Fibroblast of mammary gland (primary cell): ENCODE data around the gene TTYH2.
A peak's percentile ranks its signal among the peaks of the same experiment; 100 is the strongest.

Source experiments
- DNase-seq: peaks from one replicate; pipeline ENCODE4 v3.0.0-alpha.2; 2010; ENCODE audit warnings: low read depth
- H3K4me3 ChIP-seq: 2 replicates; pipeline ENCODE4 v1.5.1; 2011; ENCODE audit warnings: low read depth, mild to moderate bottlenecking, low read length, moderate library complexity; ENCODE audit not compliant: control insufficient read depth
- TF ChIP-seq, protein P1 (sequence below): conservative IDR thresholded peaks from 2 replicates; pipeline ENCODE4 v1.5.1; 2011; ENCODE audit warnings: low read depth, low read length, inconsistent platforms; ENCODE audit not compliant: control insufficient read depth, insufficient read depth

Gene TTYH2

DNA sequence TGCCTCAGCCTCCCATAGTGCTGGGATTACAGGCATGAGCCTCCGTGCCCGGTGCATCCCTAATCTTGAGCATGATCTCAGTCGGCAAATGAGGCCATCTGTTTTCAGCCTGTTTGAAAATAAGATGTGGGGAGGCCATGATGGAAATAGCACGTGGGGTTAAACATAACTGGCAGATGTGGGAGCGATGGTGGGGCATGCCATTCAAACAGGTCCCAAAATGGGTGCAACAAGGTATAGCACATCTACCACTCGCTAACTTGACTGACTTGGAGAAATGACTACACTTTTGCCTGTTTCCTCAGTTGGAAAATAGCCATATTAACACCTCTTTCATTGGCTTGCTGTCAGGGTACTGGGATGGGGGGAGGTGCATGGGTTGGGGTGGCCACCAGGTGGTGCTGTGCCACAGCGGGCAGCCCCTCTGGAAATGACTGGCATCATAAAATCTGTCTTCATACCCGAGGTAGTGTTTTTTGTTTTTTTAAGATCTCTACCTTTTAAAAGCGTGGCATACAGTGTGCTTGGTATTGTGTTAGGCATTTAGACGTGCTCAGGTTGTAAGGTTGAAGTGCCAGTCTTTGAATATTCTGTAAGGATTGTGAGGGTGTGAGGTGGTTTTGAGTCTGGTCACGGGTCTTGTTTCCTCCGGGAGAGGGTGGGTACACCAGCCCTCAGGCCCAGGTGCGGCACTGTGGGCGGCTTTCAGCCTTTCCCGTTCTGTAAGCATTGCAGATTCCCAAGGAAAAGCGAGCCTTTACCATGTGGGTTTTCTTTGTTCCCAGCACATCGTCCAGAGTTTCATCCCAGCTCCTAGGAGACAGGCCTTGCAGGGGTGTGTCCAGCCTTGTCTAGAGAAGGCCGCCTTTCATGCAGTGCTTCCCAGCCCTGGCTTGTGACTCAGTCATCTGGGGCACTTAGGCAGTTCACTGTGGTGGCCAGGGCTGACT lies 2.9 kb upstream of the TTYH2 start:
- DNase-seq: peak; percentile 73
- TF ChIP-seq, protein P1, sequence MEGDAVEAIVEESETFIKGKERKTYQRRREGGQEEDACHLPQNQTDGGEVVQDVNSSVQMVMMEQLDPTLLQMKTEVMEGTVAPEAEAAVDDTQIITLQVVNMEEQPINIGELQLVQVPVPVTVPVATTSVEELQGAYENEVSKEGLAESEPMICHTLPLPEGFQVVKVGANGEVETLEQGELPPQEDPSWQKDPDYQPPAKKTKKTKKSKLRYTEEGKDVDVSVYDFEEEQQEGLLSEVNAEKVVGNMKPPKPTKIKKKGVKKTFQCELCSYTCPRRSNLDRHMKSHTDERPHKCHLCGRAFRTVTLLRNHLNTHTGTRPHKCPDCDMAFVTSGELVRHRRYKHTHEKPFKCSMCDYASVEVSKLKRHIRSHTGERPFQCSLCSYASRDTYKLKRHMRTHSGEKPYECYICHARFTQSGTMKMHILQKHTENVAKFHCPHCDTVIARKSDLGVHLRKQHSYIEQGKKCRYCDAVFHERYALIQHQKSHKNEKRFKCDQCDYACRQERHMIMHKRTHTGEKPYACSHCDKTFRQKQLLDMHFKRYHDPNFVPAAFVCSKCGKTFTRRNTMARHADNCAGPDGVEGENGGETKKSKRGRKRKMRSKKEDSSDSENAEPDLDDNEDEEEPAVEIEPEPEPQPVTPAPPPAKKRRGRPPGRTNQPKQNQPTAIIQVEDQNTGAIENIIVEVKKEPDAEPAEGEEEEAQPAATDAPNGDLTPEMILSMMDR: peak; percentile 98
- no peak overlapping the region for H3K4me3 ChIP-seq

DNA sequence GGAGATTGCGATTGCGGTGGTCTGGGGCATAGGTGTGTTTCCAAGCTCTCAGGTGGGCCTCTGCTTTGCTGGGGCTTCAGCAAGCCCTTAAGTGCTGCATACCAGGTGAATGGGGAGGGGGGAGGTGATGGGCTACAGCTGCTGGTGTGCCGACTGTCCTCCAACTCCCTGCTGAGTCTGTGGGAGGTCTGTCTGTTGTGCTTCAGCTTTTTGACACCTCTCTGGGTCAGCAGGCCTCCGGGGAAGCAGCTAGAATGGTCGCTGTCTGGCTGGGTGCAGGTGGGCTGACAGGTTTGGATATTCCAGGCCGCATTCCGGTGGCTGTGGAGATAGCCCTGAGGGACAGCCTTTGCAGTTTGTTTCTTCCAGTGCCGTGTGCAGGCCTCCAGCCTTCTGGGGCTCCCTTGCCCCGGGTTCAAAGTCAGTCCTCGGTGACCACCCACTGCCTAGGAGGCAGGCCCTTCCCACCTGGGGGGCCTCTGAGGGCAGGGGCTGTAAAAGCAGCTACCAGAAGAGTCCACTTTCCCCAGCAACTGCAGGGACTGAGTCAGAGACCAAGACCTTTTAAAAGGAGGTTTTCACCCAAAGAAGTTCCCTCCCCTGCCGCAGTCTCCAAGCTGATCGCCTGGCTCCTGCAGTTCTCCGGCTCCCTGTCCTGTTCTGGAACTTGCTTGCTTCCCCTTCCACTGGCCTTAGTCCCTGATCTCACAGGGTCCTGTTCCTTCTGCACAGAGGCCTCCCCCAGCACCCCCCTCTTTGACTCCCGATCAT lies 2.0 kb upstream of the TTYH2 start:
- DNase-seq: peak; percentile 52
- TF ChIP-seq, protein P1: no peak
- peak overlapping the region; percentile 62 for H3K4me3 ChIP-seq

DNA sequence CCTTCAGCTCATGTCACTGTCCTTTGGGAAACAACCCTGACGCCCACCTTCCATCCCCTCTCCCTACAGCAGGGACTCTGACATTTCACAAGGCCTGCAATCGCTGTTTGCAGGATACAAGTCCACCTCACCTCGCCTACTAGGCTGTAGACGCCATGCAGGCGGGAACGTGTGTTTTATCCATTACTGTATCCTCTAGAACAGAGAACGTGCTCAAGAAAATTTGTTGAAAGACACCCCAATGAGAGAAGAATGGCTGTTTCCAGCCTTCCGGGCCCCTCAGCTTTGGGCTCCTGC lies 1.5 kb upstream of the TTYH2 start:
- H3K4me3 ChIP-seq: peak overlapping the region; percentile 62
- peak; percentile 23 for DNase-seq
- TF ChIP-seq, protein P1: no peak

DNA sequence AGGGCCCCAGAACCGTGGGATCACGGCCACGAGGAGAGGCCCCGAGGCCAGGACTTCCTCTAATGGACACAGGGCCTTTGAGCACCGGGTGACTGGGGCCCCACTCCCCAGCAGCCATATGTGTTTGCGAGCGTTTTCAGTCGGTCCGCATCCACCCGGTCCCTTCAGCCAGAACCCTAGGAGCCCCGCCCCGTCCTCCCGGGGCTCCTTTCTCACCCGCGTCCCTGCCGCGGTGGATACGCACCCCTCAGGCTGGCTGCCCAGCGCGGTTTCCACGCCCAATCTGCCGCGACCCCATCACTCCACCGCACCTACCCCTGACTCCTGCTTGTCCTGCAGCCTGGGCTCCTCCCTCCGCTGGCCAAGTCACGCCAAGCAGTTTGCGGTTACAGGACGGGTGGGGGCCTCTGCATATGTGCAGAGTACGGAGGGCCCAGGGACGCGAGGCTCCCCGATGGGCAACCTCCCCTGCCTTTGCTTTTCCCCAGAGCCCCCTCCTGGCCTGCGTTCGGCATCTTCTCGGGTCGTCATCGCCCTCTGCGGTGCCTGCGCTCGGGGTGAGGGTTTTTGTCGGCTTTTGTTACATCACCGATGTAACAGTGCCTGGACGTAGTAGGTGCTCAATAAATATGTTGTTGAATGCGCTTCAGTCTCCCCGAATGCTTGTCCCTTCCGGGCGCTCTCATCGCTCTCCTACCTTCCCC lies 1.0 kb upstream of the TTYH2 start:
- peak; percentile 38 for DNase-seq
- TF ChIP-seq, protein P1: no peak
- peak overlapping the region; percentile 62 for H3K4me3 ChIP-seq

DNA sequence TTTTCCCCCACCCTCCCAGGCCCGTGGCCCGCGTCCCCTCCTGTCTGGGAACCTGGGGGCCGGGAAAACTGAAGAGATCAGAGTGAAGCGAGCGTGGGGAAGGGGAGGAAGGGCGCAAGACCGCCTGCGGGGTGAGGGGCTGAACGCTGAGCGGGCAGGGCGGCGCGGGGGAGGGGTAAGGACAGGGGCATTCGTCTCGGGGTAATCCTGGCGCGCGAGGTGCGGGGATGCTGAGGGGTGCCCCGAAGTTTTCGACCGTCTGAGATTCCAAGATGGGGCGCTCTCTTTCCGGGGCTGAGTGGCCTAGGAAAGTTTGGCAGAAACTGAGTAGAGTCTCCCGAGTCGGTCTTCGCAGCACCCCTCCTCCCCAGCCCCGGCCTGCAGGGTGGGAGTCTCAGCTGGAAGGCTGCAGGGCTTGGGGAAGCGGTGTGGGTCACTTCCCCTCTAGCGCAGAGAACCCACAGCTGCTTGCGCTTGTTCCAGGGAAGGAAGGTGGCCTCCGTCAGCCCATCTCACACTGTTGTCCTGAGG lies 555 bp downstream of the TTYH2 start:
- TF ChIP-seq, protein P1: no peak
- peak overlapping the region; percentile 40 for H3K4me3 ChIP-seq
- DNase-seq: no peak

DNA sequence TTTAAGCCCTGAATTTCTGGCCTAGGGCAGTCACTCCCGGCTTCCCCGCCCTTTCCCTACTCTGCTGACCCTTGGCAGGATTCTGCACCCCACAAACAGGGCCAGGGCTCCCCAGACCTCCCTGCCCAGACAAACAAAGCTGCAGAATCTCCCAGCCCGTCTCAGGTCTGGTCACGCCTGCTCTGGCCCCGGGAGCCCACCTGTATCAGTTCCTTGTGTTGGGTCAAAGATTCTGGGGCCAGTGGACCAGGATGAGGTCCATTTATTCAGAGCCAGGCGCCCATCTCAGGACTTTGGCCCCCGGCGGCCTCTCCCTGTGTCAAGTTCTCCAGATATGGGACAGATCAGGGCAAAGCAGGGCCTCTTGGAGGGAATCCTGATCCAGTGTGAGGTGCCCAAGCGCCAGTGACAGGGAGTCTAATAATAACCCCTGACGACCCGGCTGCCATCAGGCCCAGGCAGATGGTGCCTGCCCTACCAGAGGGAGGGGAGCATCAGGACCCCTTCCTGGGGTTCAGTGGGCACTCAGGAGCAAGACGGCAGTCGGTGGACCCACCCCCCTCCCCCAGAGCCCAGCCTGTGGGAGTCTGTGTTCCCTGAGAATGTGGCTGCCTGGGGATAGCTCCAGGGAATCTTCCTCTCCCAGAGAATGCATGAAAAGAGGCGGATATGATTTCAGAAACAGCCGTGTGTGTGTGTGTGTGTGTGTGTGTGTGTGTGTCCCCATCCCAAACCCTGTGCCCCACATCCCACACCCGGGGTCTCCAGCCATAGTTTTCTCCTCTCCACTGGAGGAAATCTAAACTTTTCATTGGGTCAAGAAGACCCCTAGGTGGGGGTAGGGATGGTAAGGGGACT lies 1.3 kb downstream of the TTYH2 start:
- H3K4me3 ChIP-seq: no peak overlapping the region
- no peak for DNase-seq
- TF ChIP-seq, protein P1: no peak
